NCI-H1417 (cell line): ENCODE results near the gene SCGN.
A peak's percentile ranks its signal among the peaks of the same experiment; 100 is the strongest.

Experiments
- DNase-seq, 3 experiments: peaks; one replicate each; lab custom pipeline; 2025; lab: John Stamatoyannopoulos, UW

The SCGN gene

DNA sequence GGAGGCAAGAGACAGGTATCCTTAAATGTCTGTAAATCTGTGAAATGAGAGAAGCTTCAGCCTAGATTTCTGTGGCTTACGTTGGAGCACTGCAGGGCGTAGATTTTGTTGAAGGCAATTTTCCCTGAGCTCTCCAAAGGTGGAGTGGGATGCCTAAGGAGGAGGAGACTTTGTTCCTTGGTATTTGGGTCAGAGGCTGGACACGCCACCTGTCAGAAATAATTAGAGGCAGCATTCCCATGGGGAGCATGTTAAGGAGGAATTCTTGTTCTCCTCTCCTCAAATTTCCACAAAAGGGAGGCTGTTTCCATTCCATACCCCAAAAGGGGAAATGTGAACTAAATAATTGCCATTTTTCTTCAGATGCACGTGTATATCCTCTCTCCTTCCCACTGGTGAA is 11.1 kb upstream of the SCGN start:
- no peak for DNase-seq

- DNase-seq: no peak
Measured at GRCh38 chr6:25641377-25641776, 10.6 kb upstream of the SCGN start.

DNA sequence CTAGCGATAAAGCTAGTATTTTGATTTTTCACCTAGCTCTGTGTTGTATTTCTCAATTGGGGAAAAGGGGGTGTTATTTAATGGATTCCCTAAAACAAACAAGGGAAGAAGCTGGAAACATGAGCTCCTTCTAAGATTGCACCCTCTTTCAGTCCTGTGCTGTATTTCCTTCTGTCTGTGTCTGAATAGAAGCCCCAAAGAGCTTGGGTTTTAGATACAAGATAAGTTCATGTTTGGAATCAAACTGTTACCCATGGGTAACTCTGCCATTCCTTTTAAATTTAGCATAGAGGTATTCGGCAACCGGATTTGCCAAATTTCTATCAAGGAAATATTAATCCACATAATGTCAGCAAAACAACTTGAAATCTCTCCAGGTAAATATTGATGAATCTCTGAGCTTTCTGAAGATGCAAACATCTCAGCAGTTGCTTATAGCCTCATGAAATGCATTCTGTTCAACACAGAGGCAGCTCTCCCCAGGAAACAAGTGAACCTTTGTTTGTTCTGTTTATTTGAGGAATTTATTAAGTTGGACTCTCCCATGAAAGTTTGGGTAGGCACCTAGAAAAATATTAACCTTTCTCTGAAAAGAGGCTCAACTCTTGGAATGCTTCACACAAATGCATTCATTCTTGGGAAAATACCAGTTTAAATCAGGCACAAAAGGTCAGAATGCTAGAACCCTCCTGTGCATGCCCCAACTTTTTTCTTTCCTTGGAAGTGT is 9.9 kb upstream of the SCGN start:
- no peak for DNase-seq

- no peak for DNase-seq
Measured at GRCh38 chr6:25642667-25643328, 9.2 kb upstream of the SCGN start.

- DNase-seq: no peak
Measured at GRCh38 chr6:25645916-25646315, 6.1 kb upstream of the SCGN start.

DNA sequence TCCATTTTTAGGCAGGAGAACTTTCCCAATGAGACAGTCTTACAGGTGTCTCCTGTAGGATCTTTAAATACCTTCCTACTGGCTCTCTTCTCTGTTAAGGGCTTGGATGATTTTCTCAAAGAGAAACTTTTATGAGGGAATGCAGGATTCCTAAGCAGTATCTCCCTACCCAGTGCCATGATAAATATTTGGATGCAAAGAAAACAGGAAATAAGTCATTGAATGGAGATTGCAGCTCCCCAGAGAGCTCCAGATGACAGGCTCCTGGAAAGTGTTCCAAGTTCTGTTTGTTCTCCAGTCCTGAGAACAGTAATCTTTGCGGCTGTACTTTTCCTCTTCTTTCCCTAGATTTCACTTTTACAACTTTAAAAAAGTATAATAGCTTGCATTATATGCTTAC is 2.4 kb upstream of the SCGN start:
- DNase-seq: peak in 1 of 3 experiments; percentile 32

- no peak for DNase-seq
Measured at GRCh38 chr6:25655723-25656122, 3.7 kb downstream of the SCGN start.

- peak in 2 of 3 experiments; percentile 25 to 58 for DNase-seq
Measured at GRCh38 chr6:25659633-25660368, 7.8 kb downstream of the SCGN start.

DNA sequence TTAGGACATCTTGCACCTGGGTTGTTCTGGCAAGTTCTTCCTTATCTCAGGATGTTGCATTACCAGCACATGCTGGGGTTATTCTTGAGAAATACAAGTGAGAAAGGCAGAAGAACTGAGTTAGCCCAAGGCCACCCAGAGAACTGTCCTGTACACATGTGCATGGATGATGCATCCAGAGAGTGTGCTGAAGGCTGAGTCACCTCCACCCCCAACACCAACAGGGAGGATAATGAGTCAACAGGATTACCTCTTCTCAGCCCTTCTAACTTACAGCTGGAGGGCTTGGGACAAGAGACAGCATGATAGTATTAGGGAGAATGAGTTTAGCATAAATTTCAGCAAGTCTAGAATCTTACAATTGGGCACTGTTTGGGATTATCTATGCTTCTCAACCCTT is 8.5 kb downstream of the SCGN start:
- DNase-seq: peak in 2 of 3 experiments; percentile 13 to 49

GRCh38 chr6:25661129-25661779 is 9.2 kb downstream of the SCGN start:
- DNase-seq: no peak

DNA sequence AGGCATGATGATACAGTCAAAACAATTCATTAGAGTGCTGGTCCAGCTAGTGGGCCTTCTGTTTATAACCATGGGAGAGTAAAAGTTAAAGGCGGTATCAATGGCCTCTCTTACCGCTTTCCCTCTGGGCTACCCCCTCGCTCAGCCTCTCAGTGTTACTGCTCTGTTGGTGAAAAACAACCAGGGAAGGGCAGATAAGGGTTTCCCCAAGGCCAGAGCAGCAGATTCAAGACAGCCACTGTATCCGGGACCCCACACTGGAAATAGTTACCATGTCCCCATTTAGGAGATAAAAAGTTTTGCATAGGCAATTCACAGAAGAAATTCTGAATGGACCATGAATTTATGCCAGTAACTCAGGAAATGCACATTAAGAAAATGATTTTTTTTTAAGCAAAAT is 13.4 kb downstream of the SCGN start:
- DNase-seq: no peak

DNA sequence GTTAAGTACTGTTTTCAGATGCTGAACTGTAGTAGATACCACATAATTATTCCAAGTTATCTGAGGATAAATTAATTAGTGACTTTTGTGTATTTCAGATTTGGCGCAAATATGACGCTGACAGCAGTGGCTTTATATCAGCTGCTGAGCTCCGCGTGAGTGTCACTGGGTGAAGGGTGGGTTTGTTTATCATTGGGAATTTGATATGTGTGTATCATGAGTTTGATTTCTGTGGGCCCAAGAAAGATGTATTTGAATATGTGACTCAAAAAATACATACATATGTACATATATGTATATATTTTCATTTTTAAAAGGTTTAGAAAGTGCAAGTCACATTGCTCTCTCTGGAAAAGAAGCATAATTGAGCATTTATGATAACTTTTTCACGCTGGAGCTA is 17.4 kb downstream of the SCGN start:
- no peak for DNase-seq

- peak in 2 of 3 experiments; percentile 17 to 59 for DNase-seq
Measured at GRCh38 chr6:25670208-25670607, 18.2 kb downstream of the SCGN start.

- peak in 1 of 3 experiments; percentile 16 for DNase-seq
Measured at GRCh38 chr6:25670793-25671513, 18.9 kb downstream of the SCGN start.

DNA sequence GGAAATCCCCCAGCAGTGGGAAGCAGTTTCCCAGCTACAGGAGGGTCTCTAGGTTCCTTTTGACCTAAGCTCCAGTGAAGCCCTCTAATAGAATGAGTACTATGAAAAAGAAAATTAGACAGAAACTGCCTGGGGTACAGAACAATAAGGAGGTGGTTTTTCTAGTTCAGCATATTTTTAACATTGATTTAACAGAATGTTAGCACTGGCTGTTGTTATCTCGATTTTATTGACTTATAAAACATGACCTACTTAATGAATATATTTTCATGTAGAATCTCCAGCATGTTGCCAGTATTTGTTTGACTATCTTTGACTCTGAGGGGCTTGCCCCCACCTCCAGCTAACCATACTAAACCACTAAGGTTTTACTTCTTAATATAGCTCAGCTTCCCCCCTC is 19.6 kb downstream of the SCGN start:
- no peak for DNase-seq

- DNase-seq: peak in 1 of 3 experiments; percentile 21
Measured at GRCh38 chr6:25675167-25675566, 23.2 kb downstream of the SCGN start.

DNA sequence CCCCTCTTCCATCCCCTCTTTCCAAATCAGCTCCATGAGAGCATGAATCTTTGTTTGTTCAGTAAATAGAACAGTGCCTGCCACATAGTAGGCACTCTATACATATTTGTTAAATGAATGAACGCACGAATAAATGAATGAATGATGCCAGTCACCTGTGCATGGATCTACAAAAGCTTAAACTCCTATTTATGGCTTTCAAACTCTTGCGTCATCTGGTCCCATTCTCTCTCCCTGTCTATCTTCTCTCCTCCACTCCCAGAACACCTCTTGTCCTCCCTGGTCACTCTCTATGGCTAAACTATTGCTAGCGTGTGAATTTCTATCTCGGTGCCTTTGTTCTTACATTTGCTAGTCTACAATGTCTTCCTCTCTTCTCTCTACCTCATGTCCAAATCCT is 24.8 kb downstream of the SCGN start:
- DNase-seq: no peak

GRCh38 chr6:25681848-25682247 is 29.8 kb downstream of the SCGN start:
- no peak for DNase-seq

DNA sequence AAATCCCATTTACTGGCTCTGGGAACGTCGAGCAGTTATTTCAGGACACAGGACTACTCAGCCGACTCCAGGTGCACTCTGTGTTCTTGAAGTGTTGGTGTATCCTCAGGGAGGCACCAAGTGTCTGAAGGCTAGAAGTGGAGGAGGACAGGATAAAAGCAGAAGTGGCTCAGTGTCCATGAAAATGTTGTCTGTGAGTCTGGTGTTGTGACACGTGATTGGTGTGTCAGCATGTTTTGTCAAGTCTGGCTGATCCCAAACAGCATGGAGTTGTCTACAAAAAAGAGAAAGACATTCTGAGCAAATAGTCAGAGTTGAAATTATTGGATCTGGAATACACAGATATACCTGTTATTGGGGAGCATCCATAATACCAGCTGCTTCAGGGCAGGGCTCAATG is 30.3 kb downstream of the SCGN start:
- no peak for DNase-seq

DNA sequence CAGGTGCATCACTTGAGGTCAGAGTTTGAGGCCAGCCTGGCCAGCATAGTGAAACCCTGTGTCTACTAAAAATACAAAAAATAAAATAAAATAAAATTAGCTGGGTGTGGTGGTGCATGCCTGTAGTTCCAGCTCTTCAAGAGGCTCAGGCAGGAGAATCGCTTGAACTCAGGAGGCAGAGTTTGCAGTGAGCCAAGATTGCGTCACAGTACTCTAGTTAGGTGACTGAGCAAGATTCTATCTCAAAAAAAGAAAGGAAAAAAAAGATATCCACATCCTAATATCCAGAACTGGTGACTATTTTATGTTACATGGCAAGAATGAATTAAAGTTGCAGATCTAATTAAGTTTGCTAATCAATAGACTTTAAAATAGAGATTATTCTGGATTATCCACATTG is 32.5 kb downstream of the SCGN start:
- DNase-seq: no peak

GRCh38 chr6:25685251-25685650 is 33.2 kb downstream of the SCGN start:
- DNase-seq: peak in 1 of 3 experiments; percentile 30

- DNase-seq: no peak
Measured at GRCh38 chr6:25685896-25686295, 33.9 kb downstream of the SCGN start.
